Stomach (tissue), 9 donors: ENCODE results near the gene LTBR. TPM values are rescaled to one million over a fixed set of nuclear protein-coding genes. Genes with fewer than 3 reads are reported as not detected.

Source experiments
- DNase-seq, 2 donors: peaks; one replicate each; pipeline versions ENCODE4 v3.0.0 to v3.0.0-alpha.2; 2013 to 2019
- H3K27ac ChIP-seq, 5 donors: fragments of 200-600 bp in 4 of 5; sonication (generic) in 4 of 5; one replicate each; pipeline ENCODE4 v1.5.1; 2013 to 2019; ENCODE audit warnings: mild to moderate bottlenecking in 1 of 5, moderate library complexity in 1 of 5
- H3K27me3 ChIP-seq, 3 donors: fragments of 200-600 bp; sonication (generic); one replicate each; pipeline ENCODE4 v1.5.1; 2017 to 2019; ENCODE audit warnings: mixed run types in 1 of 3
- H3K36me3 ChIP-seq, 4 donors: fragments of 200-600 bp; sonication (generic); 1 replicate in 3 of 4; 2 replicates in 1 of 4; pipeline ENCODE4 v1.5.1; 2016 to 2019
- H3K4me1 ChIP-seq, 4 donors: fragments of 200-600 bp; sonication (generic); one replicate each; pipeline ENCODE4 v1.5.1; 2016 to 2019
- H3K4me3 ChIP-seq, 4 donors: fragments of 200-600 bp; sonication (generic) in 3 of 4; one replicate each; pipeline ENCODE4 v1.5.1; 2016 to 2019; ENCODE audit warnings: mild to moderate bottlenecking in 1 of 4
- H3K9me3 ChIP-seq, 4 donors: fragments of 200-600 bp; sonication (generic); one replicate each; pipeline ENCODE4 v1.5.1; 2016 to 2019
- EP300 ChIP-seq: sonication (generic); formaldehyde crosslinking; IDR thresholded peaks from one replicate; pipeline ENCODE4 v1.6.1; 2017; ENCODE audit warnings: antibody characterized with exemption
- POLR2A ChIP-seq, 4 donors: fragments of 450-650 bp; IDR thresholded peaks; one replicate each; pipeline ENCODE4 v1.6.1; 2016; ENCODE audit warnings: antibody characterized with exemption in 4 of 4, control low read depth in 2 of 4, mild to moderate bottlenecking in 1 of 4, moderate library complexity in 1 of 4
- POLR2AphosphoS5 ChIP-seq, 3 donors: sonication (generic); formaldehyde crosslinking; IDR thresholded peaks; one replicate each; pipeline ENCODE4 v1.6.1; 2016; ENCODE audit warnings: antibody characterized with exemption in 3 of 3
- WGBS, 5 donors: extraction: QIAGEN DNeasy Blood & Tissue Kit in 3 of 5; methylation state at CpG; one replicate each; pipeline versions ENCODE4 v1.1.5 to v1.1.7; 2013 to 2018; 5-methylcytosine and 5-hydroxymethylcytosine counted together
- intact Hi-C: fragments of 100-400 bp; cut with DNase I; formaldehyde crosslinking; loops from one replicate; pipeline ENCODE4 v1.15.1; 2023; ENCODE audit warnings: low total_unique reads
- polyA plus RNA-seq, 3 donors: library from polyadenylated mRNA; stranded (reverse); fragments of 200-250 nt; gene quantifications; one replicate each; pipeline ENCODE4 v1.2.3, GENCODE V29; 2013
- total RNA-seq, 5 donors: library from RNA; depleted of rRNA; stranded (reverse); fragments of >200 nt; gene quantifications; one replicate each; pipeline versions ENCODE4 v1.1.0 to v1.2.3, GENCODE V29; 2014 to 2016
- TF ChIP-seq, protein P1 (sequence below), 7 experiments: fragments of 450-650 bp in 4 of 7; fragments of 200-600 bp in 3 of 7; sonication (generic) in 3 of 7; IDR thresholded peaks; one replicate each; pipeline ENCODE4 v1.5.1; 2016 to 2019; ENCODE audit warnings: antibody characterized with exemption in 7 of 7, control low read depth in 2 of 7, mild to moderate bottlenecking in 1 of 7
- donor health status: healthy with polysubstance abuse.
- donor health status: Bipolar disorder and iron deficiency.
- donor health status: healthy.

The LTBR gene
- total and polyA plus RNA-seq, 8 donors, result 27.5 to 471 (median 62.3) TPM

DNA sequence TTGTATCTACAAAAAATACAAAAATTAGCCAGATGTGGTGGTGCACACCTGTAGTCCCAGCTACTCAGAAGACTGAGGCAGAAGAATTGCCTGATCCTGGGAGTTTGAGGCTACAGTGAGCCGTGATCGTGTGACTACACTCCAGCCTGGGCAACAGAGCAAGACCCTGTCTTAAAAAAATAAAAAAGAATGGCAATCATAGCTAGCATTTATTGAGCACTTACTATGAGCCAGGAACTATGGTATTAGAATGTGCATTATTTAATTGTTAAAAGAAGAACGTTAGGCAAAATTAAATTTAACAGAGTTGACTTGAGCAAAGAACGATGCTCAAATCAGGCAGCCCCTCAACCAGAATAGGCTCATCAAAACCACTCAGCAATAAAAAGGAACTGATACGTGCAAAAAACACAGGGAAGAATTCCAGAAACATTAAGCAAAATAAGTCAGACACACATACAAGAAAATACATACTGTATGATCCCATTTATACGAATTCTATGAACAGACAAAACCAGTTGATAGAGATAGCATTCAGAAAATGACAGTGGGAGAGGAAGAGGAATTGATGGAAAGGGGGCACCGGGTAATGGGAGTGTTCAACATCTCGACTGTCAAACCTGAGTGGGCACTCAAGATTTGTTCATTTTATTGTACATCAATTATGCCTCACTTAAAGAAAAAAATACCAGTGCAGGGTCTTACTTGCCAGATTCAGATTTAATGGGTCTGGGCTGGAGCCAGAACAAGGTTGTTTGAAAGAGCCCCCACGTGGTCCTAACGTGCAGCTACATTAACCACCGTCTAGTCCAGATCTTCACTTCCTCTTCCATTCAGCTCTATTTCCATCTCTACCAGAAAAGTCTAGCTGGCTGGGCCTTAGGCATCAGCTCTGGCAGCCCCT lies 16.6 kb upstream of the LTBR start:
- Histone ChIP-seq H3K27ac (peak overlapping the region in 4 of 5 donors; percentile 32 to 95 (median 60)), H3K4me3 (no peak overlapping the region), H3K36me3 (no peaks in the 10 kb centered on the region), H3K4me1 (peaks cover 32 to 78% (median 55%) of the 10 kb centered on the region in 4 donors), H3K9me3 (no peaks in the 10 kb centered on the region), H3K27me3 (no peaks in the 10 kb centered on the region)
- peak in 1 of 2 donors; percentile 67 for DNase-seq
- intact Hi-C loops, result no loop called here
- TF ChIP-seq EP300, result no peak
- WGBS, 5 donors, result 58 to 63% (median 60%) methylated on average over 11 of the region's 11 CpGs

DNA sequence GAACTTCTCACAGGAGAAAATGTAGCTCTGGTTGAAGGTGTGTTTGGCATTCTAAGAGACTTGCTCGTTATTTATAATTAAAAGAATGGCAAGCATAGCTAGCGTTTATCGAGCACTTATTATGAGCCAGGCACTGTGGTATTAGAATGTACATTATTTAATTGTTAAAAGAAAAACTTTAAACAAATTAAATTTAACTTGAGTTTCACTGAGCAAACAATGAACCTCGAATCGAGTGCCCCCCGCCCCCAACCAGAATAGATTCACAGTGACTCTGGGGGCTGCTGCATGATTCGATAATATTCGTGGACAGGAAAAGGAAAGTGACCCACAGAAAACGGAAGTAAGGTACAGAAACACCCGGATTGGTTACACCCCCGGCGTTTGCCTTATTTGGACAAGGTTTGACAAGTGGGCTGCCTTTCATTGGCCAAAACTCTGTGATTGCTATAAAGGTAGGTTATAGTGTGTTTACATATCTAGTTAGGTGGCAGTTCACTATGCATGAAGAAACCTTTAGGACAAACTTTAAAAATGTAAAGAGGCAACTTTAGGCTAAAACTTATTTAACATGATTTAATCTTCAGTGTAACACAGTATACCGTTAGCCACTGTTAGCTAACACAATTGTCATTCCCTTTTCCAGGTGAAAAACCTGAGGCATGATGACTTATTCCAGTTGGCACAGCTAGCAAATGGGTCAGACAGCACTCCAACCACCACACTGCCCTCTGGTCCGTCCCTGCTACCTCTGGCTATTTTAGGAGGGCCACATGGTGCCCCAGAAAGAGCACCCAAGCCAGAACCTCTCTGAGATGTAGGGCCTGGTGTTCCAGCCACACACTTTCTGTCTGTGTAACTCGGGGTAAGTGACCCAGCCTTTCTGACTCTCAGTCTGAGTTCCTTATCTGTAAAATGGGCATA lies 15.7 kb upstream of the LTBR start:
- no peaks in the 10 kb centered on the region for H3K36me3 ChIP-seq
- peaks cover 23 to 77% (median 49%) of the 10 kb centered on the region in 4 donors for H3K4me1 ChIP-seq
- H3K4me3 ChIP-seq, result no peak overlapping the region
- intact Hi-C loops, result no loop called here
- TF ChIP-seq, protein P1, sequence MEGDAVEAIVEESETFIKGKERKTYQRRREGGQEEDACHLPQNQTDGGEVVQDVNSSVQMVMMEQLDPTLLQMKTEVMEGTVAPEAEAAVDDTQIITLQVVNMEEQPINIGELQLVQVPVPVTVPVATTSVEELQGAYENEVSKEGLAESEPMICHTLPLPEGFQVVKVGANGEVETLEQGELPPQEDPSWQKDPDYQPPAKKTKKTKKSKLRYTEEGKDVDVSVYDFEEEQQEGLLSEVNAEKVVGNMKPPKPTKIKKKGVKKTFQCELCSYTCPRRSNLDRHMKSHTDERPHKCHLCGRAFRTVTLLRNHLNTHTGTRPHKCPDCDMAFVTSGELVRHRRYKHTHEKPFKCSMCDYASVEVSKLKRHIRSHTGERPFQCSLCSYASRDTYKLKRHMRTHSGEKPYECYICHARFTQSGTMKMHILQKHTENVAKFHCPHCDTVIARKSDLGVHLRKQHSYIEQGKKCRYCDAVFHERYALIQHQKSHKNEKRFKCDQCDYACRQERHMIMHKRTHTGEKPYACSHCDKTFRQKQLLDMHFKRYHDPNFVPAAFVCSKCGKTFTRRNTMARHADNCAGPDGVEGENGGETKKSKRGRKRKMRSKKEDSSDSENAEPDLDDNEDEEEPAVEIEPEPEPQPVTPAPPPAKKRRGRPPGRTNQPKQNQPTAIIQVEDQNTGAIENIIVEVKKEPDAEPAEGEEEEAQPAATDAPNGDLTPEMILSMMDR (IDR thresholded peaks at IDR 0.05), result no peak
- TF ChIP-seq POLR2AphosphoS5 (IDR thresholded peaks at IDR 0.05) (no peak), POLR2A (IDR thresholded peaks at IDR 0.05) (no peak), EP300 (no peak)
- 52 to 68% (median 58%) methylated on average over 15 of the region's 15 CpGs for WGBS, 5 donors
- no peak for DNase-seq
- no peaks in the 10 kb centered on the region for H3K9me3 ChIP-seq
- peak overlapping the region in 4 of 5 donors; percentile 32 to 95 (median 60) for H3K27ac ChIP-seq
- no peaks in the 10 kb centered on the region for H3K27me3 ChIP-seq

DNA sequence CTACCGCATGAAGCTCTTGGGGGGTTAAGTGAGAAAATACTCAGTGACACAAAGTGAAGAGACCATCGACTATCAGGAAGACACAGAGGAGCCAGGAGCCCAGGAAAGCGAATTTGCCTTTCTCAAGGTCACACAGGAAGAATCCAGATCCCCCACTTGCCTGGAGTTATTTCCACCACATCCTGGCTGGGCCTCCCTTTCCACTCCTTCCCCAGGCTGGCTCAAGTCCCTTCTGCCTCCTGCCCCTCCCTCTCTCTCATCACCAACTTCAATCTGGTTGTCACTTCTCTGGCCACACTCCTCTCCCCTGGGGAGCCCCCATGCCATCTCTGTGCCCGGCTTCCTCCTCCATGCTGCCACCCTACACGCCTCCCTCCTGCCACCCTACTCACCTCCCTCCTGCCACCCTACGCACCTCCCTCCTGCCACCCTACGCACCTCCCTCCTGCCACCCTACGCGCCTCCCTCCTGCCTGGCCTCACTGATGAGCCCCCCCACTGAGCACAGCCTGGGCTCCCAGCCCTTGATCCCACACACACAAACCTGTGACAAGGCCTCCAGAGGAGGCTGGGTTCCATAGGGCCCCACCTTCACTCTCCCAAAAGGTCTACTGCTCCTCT lies 14.9 kb upstream of the LTBR start:
- no peak for DNase-seq
- Histone ChIP-seq H3K4me3 (peak overlapping the region in 1 of 4 donors; percentile 25), H3K36me3 (no peaks in the 10 kb centered on the region), H3K4me1 (peaks cover 18 to 70% (median 41%) of the 10 kb centered on the region in 4 donors), H3K27me3 (no peaks in the 10 kb centered on the region), H3K27ac (peak overlapping the region; percentile 14 to 95 (median 59)), H3K9me3 (no peaks in the 10 kb centered on the region)
- TF ChIP-seq, protein P1 (IDR thresholded peaks at IDR 0.05), result no peak
- TF ChIP-seq EP300 (no peak), POLR2AphosphoS5 (IDR thresholded peaks at IDR 0.05) (no peak), POLR2A (IDR thresholded peaks at IDR 0.05) (no peak)
- intact Hi-C loops, result no loop called here
- WGBS, 5 donors, result 76 to 88% (median 84%) methylated on average over 9 of the region's 9 CpGs

DNA sequence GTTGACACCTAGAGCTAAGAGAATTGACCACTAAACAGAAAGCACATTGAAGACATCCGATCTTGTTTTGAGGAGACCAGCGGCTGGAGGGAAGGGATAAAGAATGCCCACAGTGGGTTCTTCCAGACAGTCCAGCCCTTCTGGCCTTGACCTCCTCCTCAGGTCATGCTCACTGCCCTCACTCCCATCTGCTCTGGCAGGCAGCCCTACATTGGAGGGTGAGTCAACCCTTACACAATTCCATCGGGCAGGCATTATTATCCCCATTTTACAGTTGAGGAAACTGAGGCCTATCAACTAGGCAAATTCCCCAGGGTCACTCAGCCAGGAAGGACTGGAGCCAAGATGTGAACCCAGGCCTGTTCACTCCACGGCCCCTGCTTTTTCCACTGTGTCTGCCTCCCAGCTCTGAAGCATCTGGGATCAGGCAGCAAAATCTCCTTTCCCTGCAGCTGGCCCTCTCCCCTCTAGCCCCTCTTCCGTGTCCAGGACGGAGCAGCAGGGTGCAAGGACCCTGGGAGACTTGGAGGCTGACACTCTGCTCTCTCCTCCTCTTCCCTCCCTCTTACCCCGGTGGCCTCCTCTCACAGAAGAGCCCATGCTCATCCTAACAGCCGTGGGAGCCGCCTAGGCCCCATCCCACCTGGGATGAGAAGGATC lies 13.9 kb upstream of the LTBR start:
- intact Hi-C loops, result no loop called here
- Histone ChIP-seq H3K27ac (peak overlapping the region in 4 of 5 donors; percentile 89 to 95 (median 94)), H3K36me3 (no peaks in the 10 kb centered on the region), H3K27me3 (no peaks in the 10 kb centered on the region), H3K4me3 (peak overlapping the region in 1 of 4 donors; percentile 52), H3K4me1 (peaks cover 18 to 60% (median 33%) of the 10 kb centered on the region in 4 donors), H3K9me3 (no peaks in the 10 kb centered on the region)
- TF ChIP-seq POLR2A (IDR thresholded peaks at IDR 0.05) (no peak), POLR2AphosphoS5 (IDR thresholded peaks at IDR 0.05) (no peak)
- WGBS, 5 donors, result 80 to 87% (median 85%) methylated on average over 9 of the region's 9 CpGs
- DNase-seq, result no peak
